T47D (cell line): ENCODE data around the gene SYNE1.
"Not testable (repeated sequence)": the region's sequence is repeated elsewhere in the genome, so short reads cannot be mapped to it uniquely, and the experiment has no call there.

ENCODE experiments used
- DNase-seq, 2 experiments: peaks; one replicate each; pipeline versions ENCODE4 v3.0.0 to v3.0.0-alpha.2; 2011 to 2012; ENCODE audit warnings: low read depth in 1 of 2, low spot score in 1 of 2
- JUND ChIP-seq: IDR thresholded peaks from 2 replicates; pipeline ENCODE4 v1.6.1; 2012; ENCODE audit warnings: low read depth
- in situ Hi-C: cut with HindIII; loops from 2 replicates; pipeline ENCODE4 v1.10.0; 2016; ENCODE audit warnings: low sequenced_read_pairs, low pct_unique_long_range_greater_than_20kb

The SYNE1 gene

DNA sequence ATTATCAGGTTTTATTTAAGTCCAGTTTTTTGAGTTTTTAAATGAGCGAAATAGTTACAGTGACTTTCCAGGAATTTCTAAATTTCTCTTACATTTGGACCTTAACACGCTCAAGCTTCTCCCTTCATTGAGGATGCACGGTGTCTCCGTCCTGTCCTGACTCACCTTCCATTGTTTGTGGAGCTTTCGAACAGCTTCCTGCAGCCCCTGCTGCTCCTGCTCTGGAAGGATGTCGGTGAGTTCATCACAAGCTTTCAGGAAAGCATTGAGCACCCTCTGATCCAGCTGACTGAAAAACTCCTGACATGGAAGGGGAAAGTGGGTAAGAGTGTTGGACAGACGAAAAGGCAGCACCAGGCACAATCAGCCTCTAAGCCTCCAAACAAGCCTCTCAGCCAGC, 183.7 kb downstream of the SYNE1 start:
- DNase-seq: no peak
- in situ Hi-C loops: no loop called here
- no peak for TF ChIP-seq JUND

DNA sequence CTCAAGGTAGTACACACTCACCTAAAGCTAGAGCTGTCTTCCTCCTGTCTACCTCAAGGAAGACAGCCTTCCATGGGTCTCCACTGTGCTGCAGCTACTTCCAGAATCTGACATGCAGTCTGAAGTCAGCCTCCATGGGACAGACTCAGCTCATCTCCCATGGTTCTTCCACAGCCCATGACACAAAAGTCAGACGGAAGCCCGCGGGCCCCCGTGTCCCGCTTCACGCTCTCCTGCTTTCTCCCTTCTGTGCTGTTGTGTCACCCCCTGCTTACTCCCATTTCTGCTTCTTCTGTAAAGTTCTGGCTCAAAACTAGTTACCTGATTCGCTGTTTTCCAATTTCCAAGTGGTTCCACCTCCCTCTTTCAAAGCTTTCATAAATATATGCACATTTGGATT, 184.5 kb downstream of the SYNE1 start:
- in situ Hi-C loops: no loop called here
- no peak for DNase-seq
- no peak for TF ChIP-seq JUND

DNA sequence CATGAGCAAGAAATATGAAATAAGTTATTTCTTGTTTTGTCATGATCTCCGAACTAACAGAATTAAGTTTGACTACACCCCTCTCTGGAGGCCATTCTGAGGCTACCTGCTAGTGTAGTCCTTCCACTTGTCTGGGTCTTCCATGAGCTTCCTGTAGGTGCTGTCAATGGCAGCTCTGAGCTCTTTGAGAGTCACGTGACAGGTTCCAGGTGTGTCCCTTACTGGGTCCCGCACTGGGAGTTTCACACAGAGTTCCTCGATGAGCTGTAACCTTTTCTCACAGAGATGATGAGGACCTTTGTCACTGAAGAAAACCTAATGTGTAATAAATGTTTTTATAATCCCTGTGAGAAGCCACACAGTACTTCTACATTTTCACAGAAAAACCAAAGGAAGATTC, 186.6 kb downstream of the SYNE1 start:
- no peak for DNase-seq
- in situ Hi-C loops: no loop called here
- no peak for TF ChIP-seq JUND

DNA sequence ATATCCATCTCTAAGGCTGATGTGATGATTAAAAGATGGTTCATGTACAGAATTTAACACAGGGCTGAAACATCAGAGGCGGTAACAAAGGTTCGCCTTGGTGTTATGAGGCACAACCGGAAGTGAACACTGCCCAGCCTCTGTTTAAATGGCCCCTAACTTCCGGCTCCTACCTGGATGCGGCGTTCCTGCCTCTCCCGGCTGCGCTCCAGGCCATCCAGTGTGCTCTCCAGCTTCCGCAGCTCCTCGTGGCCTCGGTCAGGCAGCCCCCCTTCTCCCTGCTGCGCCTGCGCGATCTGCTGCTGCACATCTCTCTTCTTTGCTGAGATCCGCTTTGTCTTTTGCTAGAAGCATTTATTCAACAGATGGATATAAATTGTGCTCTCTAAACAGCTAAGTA, 195.3 kb downstream of the SYNE1 start:
- in situ Hi-C loops: no loop called here
- peak in 1 of 2 experiments; percentile 1 for DNase-seq
- TF ChIP-seq JUND: no peak

DNA sequence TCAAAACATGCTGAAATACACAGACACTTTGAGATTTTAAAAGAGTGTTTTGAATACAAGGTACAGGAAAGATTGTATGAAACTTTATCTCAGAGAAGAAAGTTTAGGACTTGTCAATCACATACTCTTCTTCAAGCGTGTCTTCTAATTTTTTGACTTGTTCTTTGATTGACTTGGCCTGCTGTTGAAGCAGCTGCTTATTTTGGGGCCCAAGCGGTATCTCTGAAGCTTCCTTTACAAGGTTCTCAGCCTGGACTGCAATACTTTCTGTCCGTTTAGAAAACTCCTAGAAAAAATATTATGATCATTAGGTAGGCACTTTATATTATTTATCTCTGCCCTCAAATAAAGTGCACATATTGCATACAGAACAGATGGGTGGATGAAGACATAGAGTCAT, 201.3 kb downstream of the SYNE1 start:
- in situ Hi-C loops: no loop called here
- DNase-seq: no peak
- no peak for TF ChIP-seq JUND

DNA sequence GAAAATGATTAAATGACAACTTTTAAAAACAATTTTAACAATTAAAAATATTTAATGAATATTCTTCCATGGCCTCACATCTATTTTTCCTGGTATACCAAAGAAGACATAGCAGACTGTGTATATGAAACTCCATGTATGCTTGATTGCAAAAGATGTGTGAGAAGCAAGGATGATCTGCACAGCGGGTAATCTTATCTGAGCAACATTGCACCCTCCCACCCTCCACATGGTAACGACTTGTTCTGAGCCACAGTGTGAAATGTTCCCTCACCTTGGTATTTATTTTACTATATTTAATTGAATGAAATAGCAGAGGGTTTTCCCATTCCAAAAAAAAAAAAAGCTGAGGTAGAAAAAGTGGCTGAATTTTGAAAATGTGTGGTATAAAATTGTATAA, 204.4 kb downstream of the SYNE1 start:
- no peak for DNase-seq
- in situ Hi-C loops: no loop called here
- TF ChIP-seq JUND: no peak

DNA sequence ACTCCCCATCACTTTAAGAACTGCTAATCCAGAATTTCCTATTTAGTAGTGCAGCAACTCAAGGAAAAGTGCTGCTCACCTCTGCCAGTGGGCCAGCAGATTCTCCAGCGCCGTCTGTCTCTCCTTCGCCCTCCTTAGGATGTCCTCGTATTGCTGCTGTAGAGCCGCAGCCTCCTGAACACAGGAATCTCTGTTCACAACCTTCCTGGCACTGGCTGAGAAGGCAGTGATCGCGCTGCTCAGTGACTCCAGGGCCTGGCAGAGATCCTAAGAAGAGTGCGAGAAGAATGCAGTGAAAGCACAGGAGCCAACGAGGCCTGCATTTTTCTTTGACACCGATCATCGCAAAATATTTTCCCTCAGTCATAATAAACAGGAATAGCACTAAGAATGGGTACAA, 209.0 kb downstream of the SYNE1 start:
- in situ Hi-C loops: no loop called here
- peak in 1 of 2 experiments; percentile 9 for DNase-seq
- no peak for TF ChIP-seq JUND

DNA sequence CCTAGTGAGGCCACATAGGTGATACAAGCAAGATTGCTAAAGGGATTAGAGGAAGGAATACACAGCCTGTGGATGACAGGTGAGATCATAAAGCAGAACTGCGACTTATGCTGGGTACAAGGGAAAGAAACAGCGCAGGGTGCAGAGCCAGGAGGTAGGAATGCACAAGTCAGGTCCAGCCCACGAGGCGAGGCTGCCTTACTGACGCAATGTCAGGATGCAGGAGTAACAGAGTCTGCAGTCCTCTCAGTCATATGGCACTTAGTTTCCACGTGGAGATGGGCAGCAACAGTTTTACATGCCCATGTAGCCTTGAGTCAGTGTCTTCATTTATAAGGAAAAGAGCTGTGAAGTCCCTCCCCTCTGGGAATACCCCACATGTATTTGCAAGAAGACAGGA, 210.9 kb downstream of the SYNE1 start:
- in situ Hi-C loops: no loop called here
- DNase-seq: no peak
- TF ChIP-seq JUND: no peak

DNA sequence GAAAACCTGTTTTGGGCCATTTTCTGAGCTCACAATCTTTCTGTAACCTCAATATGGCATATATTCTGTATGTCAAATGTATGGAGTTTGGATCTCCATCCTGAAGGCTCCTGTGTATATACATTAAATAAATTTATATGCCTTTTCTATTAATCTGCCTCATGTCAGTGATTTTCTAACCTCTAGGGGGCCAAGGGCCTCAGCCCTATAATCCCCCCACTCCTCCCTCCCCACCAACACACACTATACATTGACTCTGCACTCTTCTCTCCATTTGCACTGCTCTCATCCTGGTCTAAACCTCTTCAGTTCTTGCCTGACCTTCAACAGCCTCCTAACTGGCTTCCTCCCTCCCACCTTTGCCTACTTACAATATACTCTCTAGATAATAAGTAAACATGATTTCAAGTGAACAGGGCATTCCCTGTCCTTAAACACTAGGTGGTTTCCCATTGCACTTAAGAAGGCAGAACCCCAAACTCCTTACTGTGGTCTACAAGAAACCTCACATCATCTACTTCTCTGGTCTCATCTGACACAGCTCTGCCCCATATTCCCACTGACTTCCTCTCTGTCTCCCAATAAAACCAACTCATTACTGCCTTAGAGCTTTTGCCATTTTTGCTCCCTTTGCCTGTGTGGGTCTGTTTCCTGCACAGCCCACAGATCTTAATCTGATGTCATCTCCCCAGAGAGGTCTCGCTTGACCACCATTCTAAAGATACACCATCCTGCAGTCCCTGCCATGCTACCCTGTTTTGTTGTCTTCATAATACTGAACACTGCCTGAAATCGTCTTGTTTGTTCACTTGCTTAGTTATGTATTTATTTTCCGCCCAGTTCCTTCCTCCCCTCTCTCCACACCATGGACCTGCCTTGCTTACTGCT, 213.7 kb downstream of the SYNE1 start:
- in situ Hi-C loops: no loop called here
- no peak for TF ChIP-seq JUND

DNA sequence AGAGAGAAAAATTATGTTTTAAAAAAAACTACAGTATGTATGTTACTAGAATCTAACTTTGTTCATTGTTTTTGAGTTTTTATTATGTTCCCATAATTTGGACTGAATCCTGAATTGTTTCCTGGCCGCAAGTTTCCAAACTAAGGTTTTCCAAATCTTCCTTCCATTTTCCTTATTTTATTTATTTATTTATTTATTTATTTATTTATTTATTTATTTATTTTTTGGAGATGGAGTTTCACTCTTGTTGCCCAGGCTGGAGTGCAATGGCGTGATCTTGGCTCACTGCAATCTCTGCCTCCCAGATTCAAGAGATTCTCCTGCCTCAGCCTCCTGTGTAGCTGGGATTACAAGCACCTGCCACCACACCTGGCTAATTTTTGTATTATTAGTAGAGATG, 215.7 kb downstream of the SYNE1 start:
- DNase-seq, in situ Hi-C loops: not testable (repeated sequence)

More for the DNA sequence above, 213.7 kb downstream of the SYNE1 start:
- DNase-seq: no peak

DNA sequence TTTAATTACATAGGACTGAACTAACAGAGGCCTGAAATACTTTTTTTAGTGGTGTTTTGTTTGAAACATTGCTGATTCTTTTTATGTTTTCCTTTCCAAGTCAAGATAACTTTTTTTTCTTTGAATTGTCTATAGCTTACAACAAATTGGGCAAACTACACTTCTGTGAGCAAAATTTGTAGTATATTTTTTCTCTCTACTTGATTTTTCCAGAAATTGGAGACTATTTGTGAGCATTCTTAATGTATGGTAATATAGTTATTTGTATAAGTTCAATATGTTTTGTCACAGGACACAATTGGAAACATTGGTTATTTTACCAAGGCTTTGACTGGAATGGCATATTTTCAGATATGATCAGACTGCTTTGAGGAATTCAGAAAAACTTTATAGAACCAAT, 216.5 kb downstream of the SYNE1 start:
- TF ChIP-seq JUND: no peak
- in situ Hi-C loops: no loop called here
- no peak for DNase-seq

DNA sequence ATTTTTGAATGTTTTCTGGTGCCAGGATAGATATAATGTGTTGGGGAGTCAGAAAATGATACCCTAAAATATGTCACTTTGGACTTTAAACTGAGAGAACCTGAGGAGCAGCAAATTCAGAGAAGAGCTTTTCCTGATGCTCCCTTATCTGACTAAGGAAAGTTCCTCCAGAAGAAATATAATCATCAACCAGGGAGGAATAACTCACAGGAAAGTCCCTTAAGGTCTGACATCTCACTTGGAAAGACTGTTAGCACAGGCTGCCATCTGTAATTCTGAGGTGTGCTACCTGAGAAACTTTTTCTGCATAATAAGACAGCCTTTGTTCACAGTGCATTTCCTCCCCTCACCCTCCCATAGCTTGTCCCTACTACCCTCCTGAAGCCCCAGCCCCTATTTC, 218.6 kb downstream of the SYNE1 start:
- in situ Hi-C loops: no loop called here
- no peak for TF ChIP-seq JUND
- no peak for DNase-seq

DNA sequence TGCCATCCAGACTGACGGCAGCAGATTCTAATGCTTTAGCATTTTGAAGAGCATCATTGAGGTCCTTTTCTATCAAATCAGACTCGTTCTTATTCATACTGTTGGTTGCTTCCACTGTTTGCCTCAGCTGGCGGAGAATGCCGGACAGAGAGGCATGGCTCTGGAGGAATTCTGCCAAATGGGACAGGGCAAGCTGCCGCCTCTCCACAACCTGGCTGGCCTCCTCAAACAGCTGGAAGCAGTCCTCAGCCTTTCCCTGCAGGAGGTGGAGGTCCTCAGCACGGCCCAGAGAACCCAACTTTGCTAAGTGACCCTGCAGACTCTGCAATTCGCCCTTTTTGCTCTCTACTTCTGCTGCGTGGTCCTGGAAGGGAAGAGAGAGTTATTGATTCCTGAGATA, 220.5 kb downstream of the SYNE1 start:
- TF ChIP-seq JUND: no peak
- in situ Hi-C loops: no loop called here
- no peak for DNase-seq
